ENCODE results near the gene ZNF888. TPM values are rescaled to one million over a fixed set of nuclear protein-coding genes. Genes with fewer than 3 reads are reported as not detected.

ZNF888 gene
- total and polyA plus RNA-seq, 10 donors, result 2.0 to 7.7 (median 5.0) TPM

GRCh38 chr19:52949422-52949821 is 26.2 kb upstream of the ZNF888 start:
- Histone ChIP-seq H3K4me3 (no peak overlapping the region), H3K27ac (no peak overlapping the region), H3K27me3 (replicated peaks in 1 of 7) (no peaks in the 10 kb centered on the region), H3K36me3 (peaks cover 8 to 59% (median 44%) of the 10 kb centered on the region in 6 donors), H3K9me3 (peaks cover 8 to 98% (median 90%) of the 10 kb centered on the region in 8 donors), H3K4me1 (peaks cover 0 to 9% (median 0%) of the 10 kb centered on the region in 6 donors)
- WGBS, 5 donors, result 0 to 100% (median 90%) methylated on average over 1 of the region's 1 CpG
- TF ChIP-seq POLR2AphosphoS5 (IDR thresholded peaks at IDR 0.05), result no peak
- no peak for TF ChIP-seq POLR2A (IDR thresholded peaks at IDR 0.05)
- TF ChIP-seq, protein P1, sequence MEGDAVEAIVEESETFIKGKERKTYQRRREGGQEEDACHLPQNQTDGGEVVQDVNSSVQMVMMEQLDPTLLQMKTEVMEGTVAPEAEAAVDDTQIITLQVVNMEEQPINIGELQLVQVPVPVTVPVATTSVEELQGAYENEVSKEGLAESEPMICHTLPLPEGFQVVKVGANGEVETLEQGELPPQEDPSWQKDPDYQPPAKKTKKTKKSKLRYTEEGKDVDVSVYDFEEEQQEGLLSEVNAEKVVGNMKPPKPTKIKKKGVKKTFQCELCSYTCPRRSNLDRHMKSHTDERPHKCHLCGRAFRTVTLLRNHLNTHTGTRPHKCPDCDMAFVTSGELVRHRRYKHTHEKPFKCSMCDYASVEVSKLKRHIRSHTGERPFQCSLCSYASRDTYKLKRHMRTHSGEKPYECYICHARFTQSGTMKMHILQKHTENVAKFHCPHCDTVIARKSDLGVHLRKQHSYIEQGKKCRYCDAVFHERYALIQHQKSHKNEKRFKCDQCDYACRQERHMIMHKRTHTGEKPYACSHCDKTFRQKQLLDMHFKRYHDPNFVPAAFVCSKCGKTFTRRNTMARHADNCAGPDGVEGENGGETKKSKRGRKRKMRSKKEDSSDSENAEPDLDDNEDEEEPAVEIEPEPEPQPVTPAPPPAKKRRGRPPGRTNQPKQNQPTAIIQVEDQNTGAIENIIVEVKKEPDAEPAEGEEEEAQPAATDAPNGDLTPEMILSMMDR (IDR thresholded peaks at IDR 0.05 in 8 of 11, conservative IDR thresholded peaks at IDR 0.05 in 3 of 11), result no peak
- no peak for DNase-seq
- intact Hi-C loops (cut with DNase I; ENCODE audit: low total_unique reads), result no loop called here

- no peak overlapping the region for H3K4me3 ChIP-seq
- H3K36me3 ChIP-seq, result peaks cover 8 to 50% (median 36%) of the 10 kb centered on the region in 6 donors
- peaks cover 0 to 11% (median 1%) of the 10 kb centered on the region in 6 donors for H3K4me1 ChIP-seq
- H3K9me3 ChIP-seq, result peaks cover 8 to 93% (median 82%) of the 10 kb centered on the region in 8 donors
- no peaks in the 10 kb centered on the region for H3K27me3 ChIP-seq (replicated peaks in 1 of 7)
- H3K27ac ChIP-seq, result no peak overlapping the region
- 93 to 99% (median 97%) methylated on average over 13 of the region's 13 CpGs for WGBS, 5 donors
- no peak for DNase-seq
- intact Hi-C loops (cut with DNase I; ENCODE audit: low total_unique reads), result no loop called here
- no peak for TF ChIP-seq POLR2AphosphoS5 (IDR thresholded peaks at IDR 0.05)
- TF ChIP-seq POLR2A (IDR thresholded peaks at IDR 0.05), result no peak
- TF ChIP-seq, protein P1 (IDR thresholded peaks at IDR 0.05 in 8 of 11, conservative IDR thresholded peaks at IDR 0.05 in 3 of 11), result no peak
Observed at GRCh38 chr19:52948025-52948770, 25.0 kb upstream of the ZNF888 start.

DNA sequence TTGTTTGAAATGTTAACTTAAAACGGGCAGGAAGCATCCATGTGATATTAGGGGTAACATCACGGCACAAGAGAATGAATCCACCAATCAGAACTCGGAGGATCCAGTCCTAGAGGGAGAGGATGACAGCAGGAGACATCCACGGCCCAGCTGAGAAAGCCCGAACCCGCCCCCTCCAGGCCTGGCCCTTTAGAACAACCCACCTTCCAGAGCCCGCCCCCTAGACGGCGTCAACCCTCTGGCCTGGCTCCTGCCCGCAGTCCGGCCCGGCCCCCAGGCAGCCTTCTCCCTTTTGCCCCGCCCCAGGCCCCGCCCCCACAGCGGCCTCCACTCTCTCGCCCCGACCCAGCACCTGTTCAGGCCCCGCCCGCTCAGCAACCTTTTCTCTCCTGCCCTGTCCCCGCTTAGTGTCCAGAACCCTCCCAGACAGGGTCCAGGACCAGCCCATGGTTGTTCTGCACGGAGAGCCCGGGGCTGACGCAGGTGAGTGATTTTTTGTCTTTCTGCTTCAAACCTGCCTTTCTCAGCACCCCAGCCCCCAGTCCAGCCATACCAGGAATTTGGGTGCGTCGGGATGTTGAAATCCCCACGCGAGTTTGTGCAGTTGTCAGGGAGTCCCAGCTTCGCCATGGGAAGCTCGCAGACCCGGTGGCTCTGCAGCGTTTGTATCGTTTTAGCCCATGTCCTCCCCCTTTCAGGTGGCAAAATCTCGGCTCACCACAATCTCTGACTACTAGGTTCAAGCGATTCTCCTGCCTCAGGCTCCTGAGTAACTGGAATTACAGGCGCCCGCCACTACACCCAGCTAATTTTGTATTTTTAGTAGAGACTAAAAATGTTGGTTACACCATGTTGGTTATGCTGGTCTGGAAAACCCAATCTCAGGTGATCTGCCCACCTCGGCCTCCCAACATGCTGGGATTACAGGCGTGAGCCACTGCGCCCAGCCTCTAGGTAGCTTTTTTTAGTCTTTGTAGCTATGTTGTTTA is 23.4 kb upstream of the ZNF888 start:
- H3K27ac ChIP-seq, result no peak overlapping the region
- TF ChIP-seq, protein P1 (IDR thresholded peaks at IDR 0.05 in 8 of 11, conservative IDR thresholded peaks at IDR 0.05 in 3 of 11), result no peak
- TF ChIP-seq POLR2A (IDR thresholded peaks at IDR 0.05) (no peak), POLR2AphosphoS5 (IDR thresholded peaks at IDR 0.05) (no peak)
- peak overlapping the region in 1 of 8 donors; percentile 26 for H3K4me3 ChIP-seq
- 41 to 62% (median 56%) methylated on average over 39 of the region's 39 CpGs for WGBS, 5 donors
- H3K27me3 ChIP-seq (replicated peaks in 1 of 7), result no peaks in the 10 kb centered on the region
- peaks cover 0 to 21% (median 9%) of the 10 kb centered on the region in 6 donors for H3K4me1 ChIP-seq
- DNase-seq, result no peak
- peaks cover under 1 to 34% (median 21%) of the 10 kb centered on the region in 6 donors for H3K36me3 ChIP-seq
- intact Hi-C loops (cut with DNase I; ENCODE audit: low total_unique reads), result no loop called here
- H3K9me3 ChIP-seq, result peaks cover 8 to 77% (median 66%) of the 10 kb centered on the region in 8 donors
